Peyer's patch (tissue), 4 donors: Measurements from ENCODE around the gene LIMS1. TPM values are rescaled to one million over a fixed set of nuclear protein-coding genes. Genes with fewer than 3 reads are reported as not detected.
A peak's percentile ranks its signal among the peaks of the same experiment; 100 is the strongest.

Experiments used
- DNase-seq, 3 donors: peaks; one replicate each; pipeline ENCODE4 v3.0.0-alpha.2; 2017 to 2019
- H3K27ac ChIP-seq, 4 donors: fragments of 200-600 bp; sonication (generic); one replicate each; pipeline ENCODE4 v1.5.1; 2016 to 2019
- H3K27me3 ChIP-seq, 2 donors: fragments of 200-600 bp; sonication (generic); one replicate each; pipeline ENCODE4 v1.5.1; 2019
- H3K36me3 ChIP-seq, 3 donors: fragments of 200-600 bp; sonication (generic); one replicate each; pipeline ENCODE4 v1.5.1; 2016 to 2019
- H3K4me1 ChIP-seq, 4 donors: fragments of 200-600 bp; sonication (generic); one replicate each; pipeline ENCODE4 v1.5.1; 2016 to 2019
- H3K4me3 ChIP-seq, 4 donors: fragments of 200-600 bp; sonication (generic); 1 replicate in 3 of 4; 2 replicates in 1 of 4; pipeline ENCODE4 v1.5.1; 2016 to 2019; ENCODE audit warnings: mild to moderate bottlenecking in 1 of 4
- H3K9me3 ChIP-seq, 4 donors: fragments of 200-600 bp; sonication (generic); one replicate each; pipeline ENCODE4 v1.5.1; 2016 to 2019; ENCODE audit warnings: mild to moderate bottlenecking in 1 of 4
- POLR2A ChIP-seq, 2 donors: fragments of 450-650 bp; IDR thresholded peaks; one replicate each; pipeline ENCODE4 v1.5.1; 2017; ENCODE audit warnings: antibody characterized with exemption in 2 of 2, mild to moderate bottlenecking in 2 of 2, moderate library complexity in 2 of 2
- total RNA-seq, 4 donors: library from RNA; depleted of rRNA; stranded (reverse); fragments of >200 nt; gene quantifications; one replicate each; pipeline ENCODE4 v1.1.0, GENCODE V29; 2016
- TF ChIP-seq, protein P1 (sequence below), 6 experiments: fragments of 450-650 bp in 4 of 6; fragments of 200-600 bp in 2 of 6; sonication (generic) in 1 of 6; IDR thresholded peaks; one replicate each; pipeline ENCODE4 v1.5.1; 2017 to 2019; ENCODE audit warnings: antibody characterized with exemption in 6 of 6, mild to moderate bottlenecking in 3 of 6, moderate library complexity in 1 of 6

LIMS1 gene
- total RNA-seq, 4 donors from 2014 or later: 24.2 to 78.4 (median 39.6) TPM

DNA sequence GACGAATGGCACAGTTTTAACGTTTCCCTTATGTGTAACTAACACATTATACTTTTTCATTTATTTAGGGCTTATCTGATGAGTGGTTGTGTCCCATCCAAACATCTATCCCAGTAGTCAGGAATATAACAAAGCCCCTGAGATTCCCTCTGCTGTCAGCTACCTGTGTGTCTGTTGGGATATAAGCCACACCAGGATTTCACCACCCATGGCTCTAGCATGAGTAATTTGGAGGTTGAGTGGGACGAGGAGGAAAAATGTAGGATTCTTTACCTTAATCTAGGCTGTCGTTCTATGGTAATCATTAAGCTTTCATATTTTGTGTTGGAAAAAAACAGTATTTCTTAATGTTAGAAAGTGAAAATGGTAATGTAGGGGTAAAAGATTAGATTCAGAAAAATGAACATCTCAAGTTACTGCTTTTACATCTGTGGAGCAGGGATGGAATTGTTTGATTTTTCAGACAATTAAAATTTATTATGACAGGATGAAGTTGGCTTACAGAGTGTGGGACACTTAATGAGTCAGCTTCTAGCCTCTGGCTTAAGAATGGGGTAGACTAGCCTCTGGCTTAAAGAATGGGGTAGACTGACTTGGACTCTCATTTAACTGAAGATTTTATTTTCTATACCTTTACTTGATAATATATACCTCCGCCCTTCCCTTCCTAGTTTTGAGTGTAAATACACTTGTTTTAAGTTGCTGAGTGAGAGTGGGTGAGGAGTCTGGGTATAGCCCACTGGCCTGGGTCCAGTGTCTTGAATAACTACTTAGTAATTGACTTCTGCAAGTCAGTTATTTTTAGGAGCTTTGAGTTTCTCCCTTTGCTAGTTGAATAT is 96.5 kb downstream of the LIMS1 start:
- no peak for TF ChIP-seq POLR2A (IDR thresholded peaks at IDR 0.05)
- TF ChIP-seq, protein P1, sequence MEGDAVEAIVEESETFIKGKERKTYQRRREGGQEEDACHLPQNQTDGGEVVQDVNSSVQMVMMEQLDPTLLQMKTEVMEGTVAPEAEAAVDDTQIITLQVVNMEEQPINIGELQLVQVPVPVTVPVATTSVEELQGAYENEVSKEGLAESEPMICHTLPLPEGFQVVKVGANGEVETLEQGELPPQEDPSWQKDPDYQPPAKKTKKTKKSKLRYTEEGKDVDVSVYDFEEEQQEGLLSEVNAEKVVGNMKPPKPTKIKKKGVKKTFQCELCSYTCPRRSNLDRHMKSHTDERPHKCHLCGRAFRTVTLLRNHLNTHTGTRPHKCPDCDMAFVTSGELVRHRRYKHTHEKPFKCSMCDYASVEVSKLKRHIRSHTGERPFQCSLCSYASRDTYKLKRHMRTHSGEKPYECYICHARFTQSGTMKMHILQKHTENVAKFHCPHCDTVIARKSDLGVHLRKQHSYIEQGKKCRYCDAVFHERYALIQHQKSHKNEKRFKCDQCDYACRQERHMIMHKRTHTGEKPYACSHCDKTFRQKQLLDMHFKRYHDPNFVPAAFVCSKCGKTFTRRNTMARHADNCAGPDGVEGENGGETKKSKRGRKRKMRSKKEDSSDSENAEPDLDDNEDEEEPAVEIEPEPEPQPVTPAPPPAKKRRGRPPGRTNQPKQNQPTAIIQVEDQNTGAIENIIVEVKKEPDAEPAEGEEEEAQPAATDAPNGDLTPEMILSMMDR (IDR thresholded peaks at IDR 0.05): no peak
- H3K36me3 ChIP-seq: no peaks in the 10 kb centered on the region
- no peaks in the 10 kb centered on the region for H3K9me3 ChIP-seq
- no peaks in the 10 kb centered on the region for H3K27me3 ChIP-seq
- H3K4me1 ChIP-seq: peaks cover 4 to 45% (median 12%) of the 10 kb centered on the region in 4 donors
- no peak overlapping the region for H3K4me3 ChIP-seq
- H3K27ac ChIP-seq: no peak overlapping the region
- DNase-seq: no peak

DNA sequence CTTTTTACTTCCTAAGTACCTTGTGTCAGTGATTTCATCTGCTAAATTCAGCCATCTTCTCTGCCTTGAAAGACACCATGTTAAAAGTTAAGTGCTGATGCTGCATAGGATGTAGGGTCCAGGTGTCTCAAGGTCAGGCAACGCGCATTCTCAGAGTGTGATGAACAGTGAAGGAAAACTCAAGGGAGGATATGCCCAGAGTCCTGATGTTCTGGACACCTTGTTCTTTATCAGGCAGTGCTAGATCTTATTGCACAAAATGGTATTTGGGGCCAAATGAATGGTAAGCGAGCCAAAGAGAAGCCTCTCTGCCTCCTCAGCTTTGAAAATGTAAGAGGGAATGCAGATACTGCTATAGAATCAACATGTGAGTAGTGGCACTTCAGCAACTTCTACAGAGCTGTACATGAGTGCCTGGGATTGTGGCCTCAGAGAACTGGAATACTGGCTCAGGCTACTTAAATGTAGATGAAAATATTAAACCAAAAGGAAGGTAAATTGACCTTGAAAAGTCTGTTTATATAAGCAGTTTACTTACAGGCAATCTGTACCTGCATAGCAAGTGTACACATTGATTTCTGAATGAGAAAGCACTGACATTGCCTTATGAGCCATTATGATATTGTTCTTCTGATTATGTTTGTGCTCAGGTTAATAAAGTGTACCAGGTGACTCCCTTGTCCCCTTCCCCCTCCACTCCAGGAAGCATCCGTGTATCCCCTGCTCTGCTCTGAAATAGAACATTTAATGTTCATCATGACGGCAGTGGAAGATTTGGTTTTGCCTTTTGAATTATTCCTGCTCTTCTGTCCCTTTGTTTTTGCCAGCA is 98.3 kb downstream of the LIMS1 start:
- Histone ChIP-seq H3K4me3 (no peak overlapping the region), H3K9me3 (no peaks in the 10 kb centered on the region), H3K27ac (peak overlapping the region in 2 of 4 donors; percentile 23 to 61), H3K36me3 (no peaks in the 10 kb centered on the region), H3K27me3 (no peaks in the 10 kb centered on the region), H3K4me1 (peaks cover 4 to 54% (median 12%) of the 10 kb centered on the region in 4 donors)
- TF ChIP-seq, protein P1 (IDR thresholded peaks at IDR 0.05): no peak
- no peak for TF ChIP-seq POLR2A (IDR thresholded peaks at IDR 0.05)
- DNase-seq: no peak

DNA sequence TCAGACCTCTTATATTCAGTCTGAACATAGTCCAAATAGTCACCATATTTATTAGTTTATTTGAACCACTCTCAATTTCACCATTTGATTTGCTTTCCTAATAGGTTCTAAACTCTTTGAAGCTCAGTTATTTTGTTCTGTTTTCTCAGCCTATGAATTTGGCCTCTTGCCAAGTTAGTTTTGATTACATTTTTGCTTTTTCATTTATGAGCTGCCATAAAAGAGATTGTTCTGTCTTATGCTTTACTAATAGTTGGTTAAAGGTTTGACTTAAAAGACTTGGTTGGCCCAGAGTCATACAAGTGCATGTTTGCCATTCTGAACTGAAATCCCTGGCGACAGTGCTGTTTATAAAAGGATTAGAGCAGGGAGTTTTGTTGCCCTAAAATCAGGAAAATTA is 99.1 kb downstream of the LIMS1 start:
- TF ChIP-seq POLR2A (IDR thresholded peaks at IDR 0.05): no peak
- TF ChIP-seq, protein P1 (IDR thresholded peaks at IDR 0.05): no peak
- no peak for DNase-seq
- H3K27me3 ChIP-seq: no peaks in the 10 kb centered on the region
- H3K27ac ChIP-seq: no peak overlapping the region
- no peaks in the 10 kb centered on the region for H3K9me3 ChIP-seq
- H3K4me3 ChIP-seq: no peak overlapping the region
- no peaks in the 10 kb centered on the region for H3K36me3 ChIP-seq
- H3K4me1 ChIP-seq: peaks cover 4 to 60% (median 12%) of the 10 kb centered on the region in 4 donors

DNA sequence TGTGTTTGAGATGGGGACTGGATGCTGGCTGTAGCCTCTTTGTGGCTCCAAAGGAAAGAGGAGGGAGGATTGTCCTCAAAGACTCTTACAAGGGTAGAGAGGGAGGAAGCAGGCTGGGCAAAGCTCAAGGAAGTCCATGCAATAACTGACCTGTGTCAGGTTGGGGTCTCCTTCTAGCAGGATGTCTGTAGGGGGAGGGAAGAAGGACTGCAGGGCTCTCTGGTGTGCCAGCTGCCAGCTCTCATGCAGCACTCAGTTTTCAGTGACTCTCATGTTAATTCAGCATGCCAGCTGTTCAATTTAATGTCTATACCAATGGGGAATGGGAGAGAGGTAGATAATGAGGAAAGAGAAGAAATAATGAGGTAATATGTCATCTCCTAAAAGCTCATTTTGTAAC is 99.7 kb downstream of the LIMS1 start:
- Histone ChIP-seq H3K27me3 (no peaks in the 10 kb centered on the region), H3K36me3 (no peaks in the 10 kb centered on the region), H3K4me1 (peaks cover 4 to 60% (median 12%) of the 10 kb centered on the region in 4 donors), H3K4me3 (no peak overlapping the region), H3K27ac (no peak overlapping the region), H3K9me3 (no peaks in the 10 kb centered on the region)
- TF ChIP-seq POLR2A (IDR thresholded peaks at IDR 0.05): no peak
- no peak for DNase-seq

DNA sequence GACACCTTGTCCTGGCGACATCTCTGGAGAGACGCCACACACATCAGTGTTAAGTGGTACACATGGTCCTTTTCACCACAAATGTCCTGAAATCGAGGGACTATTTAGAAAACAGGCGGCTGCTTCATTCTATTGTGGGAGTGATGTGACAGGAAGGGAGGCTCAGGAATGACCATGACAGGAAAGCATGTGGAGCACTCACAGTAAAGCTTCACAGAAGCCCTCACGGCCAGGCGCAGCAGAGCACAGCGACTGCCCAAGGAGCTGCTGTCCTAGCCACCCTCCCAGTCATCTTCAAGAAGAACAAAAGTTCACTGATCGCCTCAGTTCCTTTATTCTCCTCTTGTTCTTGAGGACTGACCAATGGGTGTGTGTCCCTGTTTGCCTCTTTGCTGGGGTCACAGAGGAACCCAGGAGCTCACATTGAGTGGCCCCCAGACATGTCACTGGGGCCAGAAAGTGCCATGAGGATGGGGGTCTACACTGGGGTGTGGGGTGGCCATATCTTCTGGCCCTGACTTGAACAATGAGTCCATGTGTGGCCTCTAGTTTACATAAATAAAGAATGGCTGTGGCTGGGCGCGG is 100.4 kb downstream of the LIMS1 start:
- Histone ChIP-seq H3K9me3 (no peaks in the 10 kb centered on the region), H3K27ac (no peak overlapping the region), H3K4me3 (no peak overlapping the region), H3K36me3 (no peaks in the 10 kb centered on the region), H3K4me1 (peaks cover 4 to 60% (median 10%) of the 10 kb centered on the region in 4 donors), H3K27me3 (no peaks in the 10 kb centered on the region)
- no peak for DNase-seq
- TF ChIP-seq, protein P1 (IDR thresholded peaks at IDR 0.05): no peak
- TF ChIP-seq POLR2A (IDR thresholded peaks at IDR 0.05): no peak
